ENCODE results near the gene SDC4.

GRCh38 chr20:45374966-45375365 lies 26.7 kb upstream of the SDC4 start:
- TF ChIP-seq CTCF (IDR thresholded peaks at IDR 0.05), result no peak
- TF ChIP-seq POLR2A (IDR thresholded peaks at IDR 0.05), result no peak
- TF ChIP-seq EP300 (IDR thresholded peaks at IDR 0.05), result no peak
- no peak for TF ChIP-seq POLR2AphosphoS5 (IDR thresholded peaks at IDR 0.05)
